ENCODE results near the gene NOC2L. TPM values are rescaled to one million over a fixed set of nuclear protein-coding genes. Genes with fewer than 3 reads are reported as not detected.
"Not testable (repeated sequence)": the region's sequence is repeated elsewhere in the genome, so short reads cannot be mapped to it uniquely, and the experiment has no call there.

Gene NOC2L
- total and polyA plus RNA-seq, 8 donors, result 44.9 to 76.8 (median 55.2) TPM

- TF ChIP-seq CTCF (IDR thresholded peaks at IDR 0.05), result no peak
- intact Hi-C loops (cut with DNase I), result no loop called here
- DNase-seq (peak in 1 of 4 donors; percentile 65), ATAC-seq (no peak)
- Histone ChIP-seq H3K27ac (no peak overlapping the region), H3K9me3 (no peaks in the 10 kb centered on the region), H3K4me1 (peaks cover 5 to 8% of the 10 kb centered on the region in 2 donors), H3K36me3 (no peaks in the 10 kb centered on the region), H3K27me3 (peaks cover 0 to 81% of the 10 kb centered on the region in 2 donors), H3K4me3 (no peak overlapping the region)
Measured at GRCh38 chr1:978069-978834, 19.2 kb upstream of the NOC2L start.

GRCh38 chr1:976791-977190, 17.7 kb upstream of the NOC2L start:
- H3K36me3 ChIP-seq; ATAC-seq; H3K27ac ChIP-seq; H3K4me1 ChIP-seq; intact Hi-C loops (cut with DNase I); H3K4me3 ChIP-seq; DNase-seq; H3K9me3 ChIP-seq: not testable (repeated sequence)
- H3K27me3 ChIP-seq, result peaks cover 7 to 81% of the 10 kb centered on the region in 2 donors

DNA sequence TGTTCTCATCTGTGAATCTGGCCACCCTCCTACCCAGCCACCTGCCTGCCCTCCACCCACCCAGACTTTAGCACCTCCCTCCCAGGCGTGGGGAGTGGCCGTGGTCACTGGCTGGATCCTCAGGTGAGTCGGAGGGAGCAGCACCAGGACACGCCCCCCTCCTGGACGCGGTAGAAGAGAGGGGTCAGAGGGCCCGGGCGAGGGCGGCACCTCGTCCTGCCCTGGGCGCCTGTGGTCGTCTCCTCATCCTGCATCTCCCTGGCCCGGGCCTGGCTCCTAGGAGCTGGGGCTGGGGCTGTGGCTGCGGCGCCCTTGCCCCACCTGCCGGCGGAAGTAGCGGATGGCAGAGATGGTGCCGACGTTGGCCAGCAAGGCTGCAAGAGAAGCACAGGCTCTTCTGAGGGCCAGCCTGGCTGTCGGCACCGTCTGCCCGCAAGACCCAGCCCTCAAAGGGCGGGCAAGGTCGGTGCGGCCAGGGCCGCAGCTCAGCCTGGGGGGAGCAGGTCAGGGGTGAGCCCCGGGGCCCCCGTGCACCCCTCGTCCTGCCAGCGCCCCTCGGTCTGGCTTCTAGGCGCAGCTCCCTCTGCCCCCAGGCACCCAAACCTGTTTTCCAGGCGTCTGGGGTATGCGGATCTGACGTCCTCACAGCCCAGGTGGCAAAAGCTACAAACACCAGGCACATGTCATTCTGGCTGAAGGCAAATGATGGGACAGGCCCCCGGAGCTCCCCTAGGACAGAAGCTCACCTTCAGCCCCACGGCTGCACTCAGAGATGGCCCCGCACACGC, 17.0 kb upstream of the NOC2L start:
- TF ChIP-seq CTCF (IDR thresholded peaks at IDR 0.05), result peak in 1 of 2 donors; percentile 63
- peak; percentile 50 to 89 (median 72) for DNase-seq
- H3K4me3 ChIP-seq, result no peak overlapping the region
- H3K4me1 ChIP-seq, result peaks cover 5 to 8% of the 10 kb centered on the region in 2 donors
- no peaks in the 10 kb centered on the region for H3K9me3 ChIP-seq
- H3K27me3 ChIP-seq, result peaks cover 14 to 81% of the 10 kb centered on the region in 2 donors
- intact Hi-C loops (cut with DNase I), result no loop called here
- no peak overlapping the region for H3K27ac ChIP-seq
- peak; percentile 91 for ATAC-seq
- no peaks in the 10 kb centered on the region for H3K36me3 ChIP-seq

DNA sequence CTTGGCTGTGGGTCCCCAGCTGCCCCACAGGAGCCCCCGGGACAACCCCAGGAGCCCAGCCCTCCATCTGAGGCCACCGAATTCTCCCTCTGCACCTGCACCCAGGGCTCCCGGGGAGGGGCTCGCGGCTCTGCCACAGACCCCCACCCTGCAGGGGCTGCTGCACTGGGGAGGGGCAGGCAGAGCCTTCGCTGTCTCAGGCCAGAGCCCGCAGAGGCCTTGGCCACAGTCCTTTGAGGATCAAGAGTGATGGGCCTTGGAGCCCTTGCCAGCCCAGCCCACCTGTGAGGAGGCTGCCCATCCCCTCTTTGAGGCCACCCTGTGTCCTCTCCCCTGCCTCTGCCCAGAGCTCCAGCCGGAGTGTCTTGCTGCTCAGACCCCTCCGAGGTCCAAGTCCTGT, 16.3 kb upstream of the NOC2L start:
- Histone ChIP-seq H3K36me3 (no peaks in the 10 kb centered on the region), H3K27ac (no peak overlapping the region), H3K27me3 (peaks cover 21 to 81% of the 10 kb centered on the region in 2 donors), H3K4me3 (no peak overlapping the region), H3K9me3 (no peaks in the 10 kb centered on the region), H3K4me1 (peaks cover 5 to 8% of the 10 kb centered on the region in 2 donors)
- TF ChIP-seq CTCF (IDR thresholded peaks at IDR 0.05), result no peak
- ATAC-seq, result no peak
- DNase-seq, result no peak
- intact Hi-C loops (cut with DNase I), result no loop called here

GRCh38 chr1:974687-975328, 15.8 kb upstream of the NOC2L start:
- Histone ChIP-seq H3K4me3 (no peak overlapping the region), H3K4me1 (peaks cover 5 to 8% of the 10 kb centered on the region in 2 donors), H3K27me3 (peaks cover 24 to 83% of the 10 kb centered on the region in 2 donors), H3K9me3 (no peaks in the 10 kb centered on the region), H3K27ac (no peak overlapping the region), H3K36me3 (no peaks in the 10 kb centered on the region)
- ATAC-seq (no peak), DNase-seq (peak in 1 of 4 donors; percentile 75)
- TF ChIP-seq CTCF (IDR thresholded peaks at IDR 0.05), result no peak
- intact Hi-C loops (cut with DNase I), result no loop called here
